22Rv1 (cell line): ENCODE data around the gene SARDH.

Experiments used
- CTCF ChIP-seq: fragments of 450-650 bp; IDR thresholded peaks from 2 replicates; pipeline ENCODE4 v1.5.1; 2017; ENCODE audit warnings: mild to moderate bottlenecking
- ZFX ChIP-seq: fragments of 450-650 bp; IDR thresholded peaks from 2 replicates; pipeline ENCODE4 v1.6.1; 2017; ENCODE audit warnings: antibody characterized with exemption, borderline replicate concordance

- TF ChIP-seq CTCF = no peak
- no peak for TF ChIP-seq ZFX
These were observed 16.6 kb upstream of the SARDH start for GRCh38 chr9:133754688-133755227.
